Measurements from ENCODE around the gene IL34.
"Not testable (repeated sequence)": the region's sequence is repeated elsewhere in the genome, so short reads cannot be mapped to it uniquely, and the experiment has no call there.

Gene IL34

DNA sequence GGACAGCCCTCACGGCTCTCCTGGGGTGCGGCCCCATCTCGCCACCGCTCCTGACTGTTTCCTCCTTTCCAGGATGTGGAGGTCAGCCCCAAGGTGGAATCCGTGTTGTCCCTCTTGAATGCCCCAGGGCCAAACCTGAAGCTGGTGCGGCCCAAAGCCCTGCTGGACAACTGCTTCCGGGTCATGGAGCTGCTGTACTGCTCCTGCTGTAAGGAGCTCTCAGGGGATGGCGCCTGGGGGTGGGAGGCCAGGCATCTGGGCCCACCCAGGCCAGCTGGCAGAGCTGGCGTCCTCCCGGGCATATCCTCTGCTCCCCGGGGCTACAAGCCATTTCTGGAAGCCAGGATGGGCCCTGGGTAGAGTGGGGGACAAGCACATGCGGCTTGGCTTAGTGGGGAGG lies 13.2 kb downstream of the IL34 start:
- DNase-seq, result no peak

DNA sequence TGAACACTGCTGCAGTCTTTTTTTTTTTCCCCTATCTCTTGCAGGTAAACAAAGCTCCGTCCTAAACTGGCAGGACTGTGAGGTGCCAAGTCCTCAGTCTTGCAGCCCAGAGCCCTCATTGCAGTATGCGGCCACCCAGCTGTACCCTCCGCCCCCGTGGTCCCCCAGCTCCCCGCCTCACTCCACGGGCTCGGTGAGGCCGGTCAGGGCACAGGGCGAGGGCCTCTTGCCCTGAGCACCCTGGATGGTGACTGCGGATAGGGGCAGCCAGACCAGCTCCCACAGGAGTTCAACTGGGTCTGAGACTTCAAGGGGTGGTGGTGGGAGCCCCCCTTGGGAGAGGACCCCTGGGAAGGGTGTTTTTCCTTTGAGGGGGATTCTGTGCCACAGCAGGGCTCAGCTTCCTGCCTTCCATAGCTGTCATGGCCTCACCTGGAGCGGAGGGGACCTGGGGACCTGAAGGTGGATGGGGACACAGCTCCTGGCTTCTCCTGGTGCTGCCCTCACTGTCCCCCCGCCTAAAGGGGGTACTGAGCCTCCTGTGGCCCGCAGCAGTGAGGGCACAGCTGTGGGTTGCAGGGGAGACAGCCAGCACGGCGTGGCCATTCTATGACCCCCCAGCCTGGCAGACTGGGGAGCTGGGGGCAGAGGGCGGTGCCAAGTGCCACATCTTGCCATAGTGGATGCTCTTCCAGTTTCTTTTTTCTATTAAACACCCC lies 13.8 kb downstream of the IL34 start:
- DNase-seq, result no peak

DNA sequence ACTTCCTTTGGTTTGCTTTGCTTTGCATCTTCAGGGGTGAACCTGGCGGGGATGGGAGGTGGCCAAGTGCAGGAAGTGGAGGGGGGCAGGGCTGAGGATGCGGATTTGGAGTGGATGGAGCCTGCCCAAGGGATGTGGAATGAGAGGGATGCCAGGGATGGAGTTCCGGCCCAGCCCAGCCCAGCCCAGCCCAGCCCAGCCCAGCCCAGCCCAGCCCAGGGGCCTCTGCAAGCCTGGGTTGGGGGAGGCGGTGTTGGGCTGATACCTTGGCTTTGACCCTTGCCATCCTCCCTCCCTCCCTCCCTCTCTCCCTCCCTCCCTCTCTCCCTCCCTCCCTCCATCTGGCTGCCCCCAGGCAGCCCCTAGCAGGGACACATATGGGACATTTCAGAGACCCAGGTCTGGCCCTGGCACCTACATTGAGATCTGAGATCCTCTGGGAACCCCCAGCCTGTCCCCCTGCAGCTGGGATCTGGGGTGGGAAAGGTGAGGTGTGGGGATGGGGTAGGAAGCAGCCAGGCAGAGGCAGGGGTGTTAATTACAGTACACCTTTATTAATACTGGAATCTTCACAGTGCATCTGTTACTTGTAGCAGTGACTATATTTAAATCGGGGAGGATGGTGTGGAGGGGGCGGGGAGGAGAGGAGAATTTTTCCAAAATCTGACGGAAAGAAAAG lies 14.5 kb downstream of the IL34 start:
- no peak for DNase-seq

GRCh38 chr16:70661534-70661917 lies 15.2 kb downstream of the IL34 start:
- DNase-seq, result no peak

DNA sequence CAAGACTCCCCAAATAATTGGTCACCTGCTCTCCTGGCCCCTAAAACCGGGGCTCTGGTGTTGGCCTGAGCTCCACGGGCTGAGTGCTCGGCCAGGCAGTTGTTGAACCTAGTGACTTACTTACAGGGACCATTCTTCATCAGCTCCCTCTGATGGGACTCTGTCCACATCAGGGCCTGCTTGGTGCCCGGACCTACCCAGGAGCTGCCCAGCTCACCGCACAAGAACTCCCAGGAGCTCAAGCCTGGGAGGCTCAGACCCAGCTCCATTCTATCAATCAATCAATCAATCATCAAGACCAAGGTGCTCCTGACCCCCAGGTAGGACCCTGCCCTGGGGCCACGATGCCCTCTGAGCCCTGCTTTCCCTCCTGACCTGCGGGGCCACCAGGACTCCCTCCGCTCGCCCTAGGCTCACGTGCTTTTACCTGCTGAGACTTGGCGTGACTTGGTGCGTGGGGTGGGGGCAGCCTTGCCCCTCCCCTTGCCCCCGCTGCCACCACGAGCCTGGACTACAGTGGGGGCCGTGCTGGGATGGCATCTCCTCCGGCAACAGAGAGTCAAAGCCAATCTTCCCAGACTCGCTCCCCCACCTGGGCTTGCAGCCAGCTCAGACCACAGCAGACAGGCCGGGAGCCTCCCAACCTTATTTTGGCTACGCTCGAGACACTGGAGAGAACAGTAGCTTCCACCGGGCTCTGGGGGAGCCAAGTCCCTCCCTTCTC lies 15.7 kb downstream of the IL34 start:
- no peak for DNase-seq

DNA sequence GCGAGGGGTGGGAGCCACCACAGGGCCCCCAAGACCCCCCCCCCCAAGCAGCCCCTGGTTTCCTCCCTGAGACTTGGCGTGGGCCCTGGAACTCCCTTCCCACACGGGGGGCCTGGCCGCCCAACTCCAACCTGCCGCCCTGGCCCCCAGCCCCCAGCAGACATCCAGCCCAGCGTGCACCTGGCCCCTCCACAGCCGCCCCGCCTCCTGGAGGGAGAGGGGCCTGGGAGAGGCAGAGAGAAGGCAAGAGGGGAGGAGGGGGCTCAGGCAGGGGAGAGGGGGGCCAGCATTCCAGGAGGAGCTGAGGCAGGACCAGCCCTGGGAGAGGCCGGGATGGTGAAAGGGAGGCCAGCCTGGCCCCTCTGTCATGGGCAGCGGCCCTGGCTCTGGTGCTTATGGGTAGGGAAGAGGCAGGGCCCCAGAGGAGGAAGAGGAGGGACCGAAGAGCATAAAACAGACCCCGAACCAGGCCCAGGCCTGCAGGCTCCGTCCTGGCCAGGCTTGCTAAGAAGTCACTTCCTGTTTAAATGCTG lies 16.7 kb downstream of the IL34 start:
- DNase-seq, result no peak

DNA sequence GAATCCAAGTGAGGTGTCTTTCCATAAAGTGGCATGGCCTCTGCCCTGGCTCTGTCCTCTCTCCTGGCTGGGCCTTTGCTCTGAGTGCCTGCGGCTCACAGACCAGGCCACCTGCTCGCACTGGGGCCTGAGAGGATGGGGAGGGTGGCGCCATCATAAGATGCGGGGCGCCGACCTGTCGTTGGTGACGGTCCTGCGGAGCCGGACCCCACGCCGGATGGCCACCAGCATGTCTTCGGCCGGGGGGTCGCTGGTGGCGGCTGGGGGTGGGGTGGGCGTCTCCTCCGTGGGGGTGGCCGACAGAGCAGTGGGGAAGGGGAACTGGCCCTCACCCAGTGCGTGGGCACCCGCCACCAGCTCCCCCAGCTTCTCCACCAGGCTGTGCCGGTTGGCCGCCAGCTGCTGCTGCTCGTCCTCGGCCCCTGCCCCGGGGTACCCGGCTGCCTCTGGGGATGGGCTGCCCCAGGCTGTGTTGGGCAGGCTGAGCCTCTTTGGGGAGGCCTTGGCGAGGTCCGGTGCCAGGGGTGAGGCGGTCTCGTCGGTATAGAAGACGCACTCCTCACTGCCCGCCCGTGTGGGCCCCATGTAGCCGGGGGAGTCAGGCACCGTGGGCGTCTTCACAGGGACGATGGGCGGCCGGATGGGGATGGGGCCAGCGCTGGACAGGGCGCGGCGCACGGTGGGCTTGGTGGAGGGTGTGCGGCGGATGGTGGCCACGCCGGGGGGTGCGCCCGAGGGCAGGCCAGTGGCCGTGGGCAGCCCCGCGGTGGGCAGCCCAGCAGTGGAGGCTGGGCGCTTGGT lies 17.4 kb downstream of the IL34 start:
- no peak for DNase-seq

DNA sequence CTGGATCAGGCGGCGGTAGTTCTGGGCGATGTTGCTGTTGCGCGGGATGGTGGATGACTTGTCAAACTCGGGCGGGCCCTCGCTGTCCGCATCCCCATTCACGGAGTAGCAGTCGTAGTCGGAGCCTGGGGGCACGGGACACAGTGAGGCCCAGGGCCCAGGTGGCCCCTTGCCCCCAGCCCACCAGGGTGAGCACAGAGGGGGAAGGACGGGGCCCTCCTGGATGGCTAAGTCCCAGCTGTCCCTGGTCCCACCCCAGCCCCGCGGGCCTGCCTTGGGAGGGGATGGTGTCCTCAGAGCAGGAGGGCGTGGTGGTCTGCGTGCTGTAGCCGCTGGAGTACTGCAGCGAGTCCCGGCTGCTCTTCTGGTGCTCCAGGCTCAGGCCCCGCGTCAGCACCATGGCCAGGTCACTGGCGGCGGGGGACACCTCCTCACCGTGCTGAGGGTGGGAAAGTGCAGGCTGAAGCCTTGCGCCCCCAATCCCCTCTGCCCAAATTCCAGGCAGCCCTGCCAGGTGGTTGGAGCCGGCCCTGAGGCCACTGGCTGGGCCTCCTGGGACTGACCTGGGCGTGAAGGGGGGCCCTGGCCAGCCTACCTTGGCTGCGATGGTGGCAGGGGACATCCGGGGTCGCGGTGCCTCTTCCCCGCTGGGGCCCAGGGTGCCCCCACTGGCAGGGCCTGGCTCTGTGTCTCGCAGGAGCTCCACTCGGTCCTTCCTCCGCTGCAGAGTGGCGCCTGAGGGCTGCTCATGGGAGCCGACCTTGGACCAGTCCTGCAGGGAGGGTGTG lies 18.2 kb downstream of the IL34 start:
- no peak for DNase-seq

DNA sequence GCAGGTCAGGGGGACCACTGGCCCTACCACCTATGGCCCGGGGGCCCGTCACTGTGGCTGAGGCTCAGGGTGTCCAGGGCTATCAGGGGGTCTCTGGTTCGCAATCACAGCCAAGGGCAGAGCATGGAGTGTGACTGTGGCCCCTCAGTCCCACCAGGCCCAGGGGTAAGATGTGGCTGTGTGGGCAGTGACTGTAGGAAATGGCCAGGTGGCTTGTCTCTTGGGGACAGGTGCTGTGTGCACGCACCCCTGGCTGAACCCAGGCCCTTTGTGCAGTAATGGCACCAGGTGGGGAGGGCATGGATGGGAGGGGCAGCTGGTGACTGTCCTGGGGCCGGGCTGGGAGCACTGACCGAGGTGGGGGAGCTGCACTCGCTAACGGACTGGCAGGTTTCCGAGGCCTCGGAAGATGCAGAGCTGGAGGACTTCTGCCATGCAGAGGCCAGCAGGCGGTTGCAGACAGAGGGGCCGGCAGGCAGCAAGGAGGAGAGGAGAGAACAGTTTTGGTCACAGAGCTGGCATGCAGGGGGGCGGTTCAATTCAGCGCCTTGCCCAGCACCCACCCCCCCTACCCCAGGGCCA lies 18.8 kb downstream of the IL34 start:
- no peak for DNase-seq

- DNase-seq, result no peak
Observed at GRCh38 chr16:70665806-70666735, 19.7 kb downstream of the IL34 start.

DNA sequence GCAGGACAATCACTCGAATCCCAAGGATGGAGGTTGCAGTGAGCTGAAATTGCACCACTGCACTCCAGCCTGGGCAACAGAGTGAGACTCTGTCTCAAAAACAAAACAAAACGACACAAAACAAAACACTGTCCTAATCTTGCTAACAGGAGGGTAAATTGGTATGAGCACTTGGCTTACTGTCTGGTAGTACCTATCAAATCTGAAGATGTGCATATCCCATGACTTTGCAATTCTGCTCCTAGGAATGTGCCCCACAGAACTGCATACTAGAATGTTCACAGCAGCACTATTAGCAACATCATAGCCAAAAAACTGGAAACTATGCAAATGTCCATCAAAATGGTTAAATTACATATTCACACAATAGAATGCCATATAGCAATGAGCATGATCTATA lies 23.8 kb downstream of the IL34 start:
- no peak for DNase-seq

DNA sequence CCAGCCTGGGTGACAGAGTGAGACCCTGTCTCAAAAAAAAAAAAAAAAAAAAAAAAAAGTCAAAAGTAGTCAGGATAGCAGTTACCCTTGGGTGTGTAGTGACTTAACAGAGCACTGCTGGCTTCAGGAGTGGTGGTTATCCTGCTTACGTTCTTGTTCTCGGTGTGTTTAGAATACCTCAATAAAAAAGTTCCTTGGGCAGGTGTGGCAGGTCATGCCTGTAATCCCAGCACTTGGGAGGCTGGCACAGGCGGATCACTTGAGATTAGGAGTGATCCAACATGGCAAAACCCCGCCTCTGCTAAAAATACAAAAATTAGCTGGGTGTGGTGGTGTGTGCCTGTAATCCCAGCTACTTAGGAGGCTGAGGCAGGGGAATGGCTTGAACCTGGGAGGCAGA lies 24.6 kb downstream of the IL34 start:
- not testable (repeated sequence) for DNase-seq

DNA sequence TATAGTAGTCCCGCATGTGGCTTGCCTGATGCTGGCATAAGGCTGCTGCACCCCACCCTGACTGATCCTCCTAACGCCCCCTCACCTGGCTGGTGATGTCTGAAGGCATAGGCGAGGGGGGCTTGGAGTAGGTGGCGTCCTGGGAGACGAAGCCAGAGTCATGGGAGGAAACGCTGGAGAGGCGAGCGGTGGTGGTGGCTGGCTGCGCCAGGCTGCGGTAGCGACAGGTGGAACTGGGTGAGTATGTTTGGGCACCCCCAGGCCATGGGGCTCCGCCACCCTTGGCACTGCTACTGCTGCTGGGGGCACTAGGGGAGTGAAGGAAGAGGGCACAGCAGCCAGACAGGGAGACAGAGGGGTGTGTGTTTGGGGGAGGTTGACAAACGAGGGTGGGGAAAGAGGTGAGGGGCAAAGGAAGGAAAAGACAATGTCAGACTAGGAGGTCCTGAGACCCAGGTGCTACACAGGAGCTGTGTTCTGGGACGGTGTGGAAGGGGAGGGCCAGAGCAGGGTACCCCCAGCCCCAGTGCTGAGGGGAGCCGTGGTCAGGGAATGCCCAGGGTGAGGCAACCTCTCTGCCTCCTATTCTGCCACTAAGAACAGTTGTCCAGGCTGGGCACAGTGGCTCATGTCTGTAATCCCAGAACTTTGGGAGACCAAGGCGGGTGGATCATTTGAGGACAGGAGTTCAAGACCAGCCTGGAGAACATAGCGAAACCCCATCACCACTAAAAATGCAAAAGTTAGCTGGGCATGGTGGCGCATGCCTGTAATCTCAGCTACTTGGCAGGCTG lies 28.1 kb downstream of the IL34 start:
- DNase-seq, result no peak

GRCh38 chr16:70675851-70676513 lies 29.6 kb downstream of the IL34 start:
- no peak for DNase-seq

DNA sequence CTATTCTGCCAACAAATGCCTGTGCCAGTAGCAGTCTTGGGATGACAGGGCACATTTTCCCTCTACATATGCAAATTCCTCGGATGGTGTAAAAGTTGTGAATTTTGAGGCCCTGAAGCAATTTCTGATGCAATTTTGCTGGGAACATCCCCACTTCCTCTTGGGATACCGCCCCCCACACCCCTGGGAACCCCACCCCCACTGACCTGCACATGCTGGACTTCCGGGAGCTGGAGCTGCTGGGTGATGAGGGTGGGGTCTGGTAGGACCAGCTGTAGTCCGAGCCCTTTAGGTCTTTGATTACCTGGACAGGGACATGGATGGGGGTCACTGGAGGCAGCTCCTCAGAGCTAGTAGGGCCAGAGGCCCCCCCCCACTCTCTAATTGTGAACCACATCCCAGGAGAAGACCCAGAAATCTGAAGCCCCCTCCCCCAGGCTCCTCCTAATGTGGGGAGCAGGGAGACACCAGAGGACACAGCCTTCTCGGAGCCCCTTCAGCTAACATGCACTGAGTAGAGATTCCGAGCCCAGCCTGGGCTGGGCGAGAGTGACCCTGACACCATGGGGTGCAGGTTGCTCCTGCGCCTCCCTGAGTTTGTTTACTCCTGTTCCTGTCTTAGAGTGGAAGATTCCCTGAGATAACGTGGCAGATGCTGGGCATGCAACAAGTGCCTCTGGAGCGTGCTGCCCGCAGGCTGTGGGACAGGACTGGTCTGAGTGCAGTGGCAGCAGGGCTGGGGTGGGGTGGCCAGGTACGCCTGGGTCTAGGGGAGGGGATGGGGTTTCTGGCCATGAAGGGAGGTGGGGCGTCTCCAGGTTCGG lies 30.5 kb downstream of the IL34 start:
- DNase-seq, result no peak

DNA sequence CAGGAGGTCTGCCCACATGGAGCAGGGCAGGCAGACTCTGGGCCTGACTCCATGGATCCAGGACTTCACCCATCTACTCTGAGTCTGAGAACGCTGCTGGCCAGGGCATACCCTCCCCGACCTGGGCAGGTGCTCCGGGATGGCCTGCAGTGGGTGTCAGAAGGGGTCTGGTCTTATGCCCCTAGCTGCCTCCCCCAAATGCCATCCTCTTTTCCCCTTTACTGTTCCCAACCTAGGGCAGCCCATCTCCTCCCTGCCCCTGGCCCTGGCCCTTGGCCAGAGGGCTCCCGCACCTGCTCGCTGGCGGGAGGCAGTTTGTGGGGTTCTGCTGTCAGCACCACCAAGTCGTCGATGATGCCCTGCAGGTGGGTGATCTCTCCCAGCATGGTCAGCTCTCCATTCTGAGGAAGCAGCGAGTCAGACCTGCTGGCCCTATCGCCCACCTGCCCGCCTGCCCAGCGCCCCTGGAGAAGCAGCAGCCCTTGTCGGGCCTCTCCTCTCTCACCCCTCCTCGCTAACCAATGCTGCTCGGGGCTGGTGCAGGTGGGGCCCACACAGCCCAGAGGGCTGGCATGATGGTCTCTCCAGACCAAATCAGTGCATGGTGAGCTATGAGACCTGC lies 31.3 kb downstream of the IL34 start:
- no peak for DNase-seq

Measured in right kidney (tissue), 1 donor.